Measurements from ENCODE around the gene STOML2. TPM values are rescaled to one million over a fixed set of nuclear protein-coding genes. Genes with fewer than 3 reads are reported as not detected.

Gene STOML2
- total and polyA plus RNA-seq, 2 donors (not counting 3 experiments of a cell fraction or from before 2014, with no cell fraction given), result 144 to 187 TPM

DNA sequence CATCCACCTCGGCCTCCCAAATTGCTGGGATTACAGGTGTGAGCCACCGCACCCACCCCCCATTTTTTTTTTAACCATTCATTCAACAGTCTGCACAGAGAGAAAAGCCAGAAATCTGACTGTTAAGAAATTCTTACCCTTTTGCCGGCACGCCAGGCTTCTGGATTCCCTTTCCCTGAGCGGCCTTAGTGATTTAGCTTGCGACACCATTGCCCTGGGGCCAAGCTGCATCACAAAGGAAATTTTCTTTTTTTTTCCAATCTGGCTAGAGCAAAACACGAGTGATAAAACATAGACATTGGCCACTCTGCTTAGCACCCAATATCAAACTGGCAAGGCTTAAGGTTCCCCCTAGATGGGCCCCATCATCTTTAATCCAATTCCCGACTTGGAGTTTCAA, 33.9 kb upstream of the STOML2 start:
- H4K20me1 ChIP-seq (replicated peaks; ENCODE audit: control insufficient read depth, extremely low read depth, insufficient read depth, low read length), result no peaks in the 10 kb centered on the region
- H3K9me3 ChIP-seq (replicated peaks; ENCODE audit: control insufficient read depth, insufficient read depth, low read length), result no peaks in the 10 kb centered on the region
- intact Hi-C loops (cut with micrococcal nuclease), result no loop called here
- ChIA-PET CTCF (interaction anchor here (2.0 kb wide), 1 partner anchor 13 kb away, joined by 4 read pairs; no protein-coding TSS in a partner anchor), POLR2A (no interaction called here)
- no peak overlapping the region for H3K4me2 ChIP-seq (ENCODE audit: insufficient read depth, low read length)
- no peak for FAIRE-seq
- no peaks in the 10 kb centered on the region for H3K79me2 ChIP-seq (ENCODE audit: control insufficient read depth, insufficient read depth, low read length)
- dilution Hi-C loops (cut with MboI; ENCODE audit: extremely low pct_ligation_motif_present, low sequenced_read_pairs), result no loop called here
- BruUV-seq (replicated peaks), result no TSS peak
- H3K27ac ChIP-seq (ENCODE audit: insufficient read depth, low read depth, low read length), result no peak overlapping the region
- H3K9ac ChIP-seq (replicated peaks; ENCODE audit: extremely low read depth, insufficient read depth, low read length), result no peak overlapping the region
- no peak overlapping the region for H2AFZ ChIP-seq (ENCODE audit: low read depth, low read length)
- DNase-seq (ENCODE audit: low read depth, low spot score), result no peak
- TF ChIP-seq FOS (IDR thresholded peaks at IDR 0.05; ENCODE audit: borderline replicate concordance, insufficient read depth, low read length) (no peak), MYC (IDR thresholded peaks at IDR 0.05; ENCODE audit: low read depth, low read length) (no peak), GATA2 (IDR thresholded peaks at IDR 0.05; ENCODE audit: insufficient read depth, insufficient read length, low read depth, low read length) (no peak), MAX (IDR thresholded peaks at IDR 0.05; ENCODE audit: insufficient read depth, insufficient read length) (no peak), POLR2A (IDR thresholded peaks at IDR 0.05; ENCODE audit: low read depth, low read length) (no peak), JUN (IDR thresholded peaks at IDR 0.05; ENCODE audit: borderline replicate concordance, insufficient read depth, insufficient read length, low read depth) (no peak), POLR2AphosphoS5 (IDR thresholded peaks at IDR 0.05; ENCODE audit: insufficient read depth, low read depth, low read length) (no peak), EZH2 (IDR thresholded peaks at IDR 0.05; ENCODE audit: borderline replicate concordance, low read depth, low read length, severe bottlenecking) (no peak)
- TF ChIP-seq, protein P1, sequence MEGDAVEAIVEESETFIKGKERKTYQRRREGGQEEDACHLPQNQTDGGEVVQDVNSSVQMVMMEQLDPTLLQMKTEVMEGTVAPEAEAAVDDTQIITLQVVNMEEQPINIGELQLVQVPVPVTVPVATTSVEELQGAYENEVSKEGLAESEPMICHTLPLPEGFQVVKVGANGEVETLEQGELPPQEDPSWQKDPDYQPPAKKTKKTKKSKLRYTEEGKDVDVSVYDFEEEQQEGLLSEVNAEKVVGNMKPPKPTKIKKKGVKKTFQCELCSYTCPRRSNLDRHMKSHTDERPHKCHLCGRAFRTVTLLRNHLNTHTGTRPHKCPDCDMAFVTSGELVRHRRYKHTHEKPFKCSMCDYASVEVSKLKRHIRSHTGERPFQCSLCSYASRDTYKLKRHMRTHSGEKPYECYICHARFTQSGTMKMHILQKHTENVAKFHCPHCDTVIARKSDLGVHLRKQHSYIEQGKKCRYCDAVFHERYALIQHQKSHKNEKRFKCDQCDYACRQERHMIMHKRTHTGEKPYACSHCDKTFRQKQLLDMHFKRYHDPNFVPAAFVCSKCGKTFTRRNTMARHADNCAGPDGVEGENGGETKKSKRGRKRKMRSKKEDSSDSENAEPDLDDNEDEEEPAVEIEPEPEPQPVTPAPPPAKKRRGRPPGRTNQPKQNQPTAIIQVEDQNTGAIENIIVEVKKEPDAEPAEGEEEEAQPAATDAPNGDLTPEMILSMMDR (IDR thresholded peaks at IDR 0.05; ENCODE audit: extremely low read depth in 1 of 2, insufficient read depth in 1 of 2, low read depth in 1 of 2, low read length in 2 of 2), result no peak
- no peak overlapping the region for H3K4me3 ChIP-seq (replicated peaks in 1 of 3; ENCODE audit: insufficient read depth in 1 of 3, low read depth in 1 of 3, low read length in 3 of 3)
- H3K27me3 ChIP-seq (ENCODE audit: control insufficient read depth in 2 of 2, insufficient read depth in 2 of 2, low read length in 2 of 2), result no peaks in the 10 kb centered on the region
- no peaks in the 10 kb centered on the region for H3K36me3 ChIP-seq (ENCODE audit: control insufficient read depth in 2 of 2, extremely low read depth in 1 of 2, insufficient read depth in 2 of 2, low read length in 2 of 2)
- H3K4me1 ChIP-seq (ENCODE audit: control insufficient read depth, extremely low read depth, insufficient read depth, low read length), result no peaks in the 10 kb centered on the region
- no peaks in the 10 kb centered on the region for H3K9me1 ChIP-seq (replicated peaks; ENCODE audit: control insufficient read depth, extremely low read depth, insufficient read depth, low read length)

All from endothelial cell of umbilical vein (primary cell).